C4-2B (cell line): Measurements from ENCODE around the gene NRXN3.
A peak's percentile ranks its signal among the peaks of the same experiment; 100 is the strongest.

ENCODE experiments used
- CTCF ChIP-seq: fragments of 450-650 bp; conservative IDR thresholded peaks from 2 replicates; pipeline ENCODE4 v1.5.1; 2017; ENCODE audit warnings: mild to moderate bottlenecking
- ZFX ChIP-seq: fragments of 450-650 bp; IDR thresholded peaks from 2 replicates; pipeline ENCODE4 v1.6.1; 2017

GRCh38 chr14:79274641-79275291, 1104.6 kb downstream of the NRXN3 start:
- TF ChIP-seq CTCF: peak; percentile 33
- TF ChIP-seq ZFX: no peak
